GM18858 (cell line): ENCODE data around the gene SETD5.

ENCODE experiments used
- ATAC-seq: cut with Tn5 transposase; IDR thresholded peaks from one replicate; pipeline ENCODE4 v1.9.1; 2021; ENCODE audit not compliant: unreplicated experiment

The SETD5 gene

GRCh38 chr3:9409981-9410854, 12.8 kb downstream of the SETD5 start:
- no peak for ATAC-seq

- ATAC-seq, result no peak
Observed at GRCh38 chr3:9411302-9411701, 13.9 kb downstream of the SETD5 start.

GRCh38 chr3:9412293-9412692, 14.9 kb downstream of the SETD5 start:
- no peak for ATAC-seq

- no peak for ATAC-seq
Observed at GRCh38 chr3:9414826-9415225, 17.4 kb downstream of the SETD5 start.

- no peak for ATAC-seq
Observed at GRCh38 chr3:9415485-9416138, 18.2 kb downstream of the SETD5 start.

GRCh38 chr3:9416139-9416780, 18.8 kb downstream of the SETD5 start:
- ATAC-seq, result no peak

- ATAC-seq, result no peak
Observed at GRCh38 chr3:9420850-9421549, 23.6 kb downstream of the SETD5 start.

- ATAC-seq, result no peak
Observed at GRCh38 chr3:9422712-9423424, 25.5 kb downstream of the SETD5 start.

- no peak for ATAC-seq
Observed at GRCh38 chr3:9428411-9428810, 31.0 kb downstream of the SETD5 start.

GRCh38 chr3:9430733-9431132, 33.3 kb downstream of the SETD5 start:
- no peak for ATAC-seq

GRCh38 chr3:9433627-9434521, 36.5 kb downstream of the SETD5 start:
- ATAC-seq, result no peak

GRCh38 chr3:9435316-9435715, 37.9 kb downstream of the SETD5 start:
- no peak for ATAC-seq

GRCh38 chr3:9439331-9439730, 41.9 kb downstream of the SETD5 start:
- no peak for ATAC-seq

- no peak for ATAC-seq
Observed at GRCh38 chr3:9441501-9442221, 44.2 kb downstream of the SETD5 start.

- ATAC-seq, result no peak
Observed at GRCh38 chr3:9448071-9448470, 50.7 kb downstream of the SETD5 start.

GRCh38 chr3:9448643-9449042, 51.2 kb downstream of the SETD5 start:
- no peak for ATAC-seq

- no peak for ATAC-seq
Observed at GRCh38 chr3:9450126-9450525, 52.7 kb downstream of the SETD5 start.

GRCh38 chr3:9450991-9451390, 53.6 kb downstream of the SETD5 start:
- no peak for ATAC-seq

- ATAC-seq, result no peak
Observed at GRCh38 chr3:9452417-9452816, 55.0 kb downstream of the SETD5 start.
